ENCODE data around the gene IPO9.

Gene IPO9

GRCh38 chr1:201850053-201850397 lies 21.1 kb downstream of the IPO9 start:
- TF ChIP-seq TAF1 (IDR thresholded peaks at IDR 0.05; ENCODE audit: borderline replicate concordance, insufficient read depth, low read length) (no peak), POLR2AphosphoS5 (IDR thresholded peaks at IDR 0.05; ENCODE audit: low read depth, low read length) (no peak), FOXP2 (optimal IDR thresholded peaks at IDR 0.05; ENCODE audit: borderline replicate concordance, extremely low read depth, extremely low read length, insufficient read depth) (no peak), REST (IDR thresholded peaks at IDR 0.05; ENCODE audit: insufficient read depth in 1 of 2, low read depth in 2 of 2, low read length in 2 of 2) (no peak), SIN3A (IDR thresholded peaks at IDR 0.05; ENCODE audit: borderline replicate concordance, insufficient read depth, low read length) (no peak)

GRCh38 chr1:201851949-201852348 lies 23.0 kb downstream of the IPO9 start:
- TF ChIP-seq FOXP2 (optimal IDR thresholded peaks at IDR 0.05; ENCODE audit: borderline replicate concordance, extremely low read depth, extremely low read length, insufficient read depth): no peak
- no peak for TF ChIP-seq POLR2AphosphoS5 (IDR thresholded peaks at IDR 0.05; ENCODE audit: low read depth, low read length)
- no peak for TF ChIP-seq REST (IDR thresholded peaks at IDR 0.05; ENCODE audit: insufficient read depth in 1 of 2, low read depth in 2 of 2, low read length in 2 of 2)
- no peak for TF ChIP-seq TAF1 (IDR thresholded peaks at IDR 0.05; ENCODE audit: borderline replicate concordance, insufficient read depth, low read length)
- no peak for TF ChIP-seq SIN3A (IDR thresholded peaks at IDR 0.05; ENCODE audit: borderline replicate concordance, insufficient read depth, low read length)

- TF ChIP-seq REST (IDR thresholded peaks at IDR 0.05; ENCODE audit: insufficient read depth in 1 of 2, low read depth in 2 of 2, low read length in 2 of 2) (no peak), TAF1 (IDR thresholded peaks at IDR 0.05; ENCODE audit: borderline replicate concordance, insufficient read depth, low read length) (no peak), SIN3A (IDR thresholded peaks at IDR 0.05; ENCODE audit: borderline replicate concordance, insufficient read depth, low read length) (no peak), POLR2AphosphoS5 (IDR thresholded peaks at IDR 0.05; ENCODE audit: low read depth, low read length) (no peak), FOXP2 (optimal IDR thresholded peaks at IDR 0.05; ENCODE audit: borderline replicate concordance, extremely low read depth, extremely low read length, insufficient read depth) (no peak)
Observed at GRCh38 chr1:201859424-201859823, 30.5 kb downstream of the IPO9 start.

- TF ChIP-seq FOXP2 (optimal IDR thresholded peaks at IDR 0.05; ENCODE audit: borderline replicate concordance, extremely low read depth, extremely low read length, insufficient read depth): no peak
- TF ChIP-seq TAF1 (IDR thresholded peaks at IDR 0.05; ENCODE audit: borderline replicate concordance, insufficient read depth, low read length): no peak
Observed at GRCh38 chr1:201861448-201861847, 32.5 kb downstream of the IPO9 start.

- TF ChIP-seq FOXP2 (optimal IDR thresholded peaks at IDR 0.05; ENCODE audit: borderline replicate concordance, extremely low read depth, extremely low read length, insufficient read depth) (no peak), REST (IDR thresholded peaks at IDR 0.05; ENCODE audit: insufficient read depth in 1 of 2, low read depth in 2 of 2, low read length in 2 of 2) (no peak), TAF1 (IDR thresholded peaks at IDR 0.05; ENCODE audit: borderline replicate concordance, insufficient read depth, low read length) (no peak), POLR2AphosphoS5 (IDR thresholded peaks at IDR 0.05; ENCODE audit: low read depth, low read length) (no peak), SIN3A (IDR thresholded peaks at IDR 0.05; ENCODE audit: borderline replicate concordance, insufficient read depth, low read length) (no peak)
Observed at GRCh38 chr1:201870397-201870796, 41.4 kb downstream of the IPO9 start.
